ENCODE data around the gene SPATA20.

GRCh38 chr17:50548831-50549230 is 1.9 kb downstream of the SPATA20 start:
- TF ChIP-seq EZH2 (IDR thresholded peaks at IDR 0.05; ENCODE audit: low read depth, low read length, severe bottlenecking) (no peak), EP300 (IDR thresholded peaks at IDR 0.05; ENCODE audit: borderline replicate concordance in 1 of 2, low read depth in 2 of 2, low read length in 2 of 2) (no peak), RFX5 (IDR thresholded peaks at IDR 0.05; ENCODE audit: borderline replicate concordance, low read depth, low read length) (no peak), JUN (IDR thresholded peaks at IDR 0.05; ENCODE audit: low read depth, low read length) (no peak)
- TF ChIP-seq, protein P1, sequence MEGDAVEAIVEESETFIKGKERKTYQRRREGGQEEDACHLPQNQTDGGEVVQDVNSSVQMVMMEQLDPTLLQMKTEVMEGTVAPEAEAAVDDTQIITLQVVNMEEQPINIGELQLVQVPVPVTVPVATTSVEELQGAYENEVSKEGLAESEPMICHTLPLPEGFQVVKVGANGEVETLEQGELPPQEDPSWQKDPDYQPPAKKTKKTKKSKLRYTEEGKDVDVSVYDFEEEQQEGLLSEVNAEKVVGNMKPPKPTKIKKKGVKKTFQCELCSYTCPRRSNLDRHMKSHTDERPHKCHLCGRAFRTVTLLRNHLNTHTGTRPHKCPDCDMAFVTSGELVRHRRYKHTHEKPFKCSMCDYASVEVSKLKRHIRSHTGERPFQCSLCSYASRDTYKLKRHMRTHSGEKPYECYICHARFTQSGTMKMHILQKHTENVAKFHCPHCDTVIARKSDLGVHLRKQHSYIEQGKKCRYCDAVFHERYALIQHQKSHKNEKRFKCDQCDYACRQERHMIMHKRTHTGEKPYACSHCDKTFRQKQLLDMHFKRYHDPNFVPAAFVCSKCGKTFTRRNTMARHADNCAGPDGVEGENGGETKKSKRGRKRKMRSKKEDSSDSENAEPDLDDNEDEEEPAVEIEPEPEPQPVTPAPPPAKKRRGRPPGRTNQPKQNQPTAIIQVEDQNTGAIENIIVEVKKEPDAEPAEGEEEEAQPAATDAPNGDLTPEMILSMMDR (IDR thresholded peaks at IDR 0.05; ENCODE audit: control extremely low read depth in 1 of 3, insufficient read depth in 1 of 3, low read depth in 1 of 3, low read length in 3 of 3) = no peak
